Measurements from ENCODE around the gene RETREG3. TPM values are rescaled to one million over a fixed set of nuclear protein-coding genes. Genes with fewer than 3 reads are reported as not detected.

The RETREG3 gene
- total RNA-seq, 2 donors from 2014 or later = 49.2 to 60.3 TPM

DNA sequence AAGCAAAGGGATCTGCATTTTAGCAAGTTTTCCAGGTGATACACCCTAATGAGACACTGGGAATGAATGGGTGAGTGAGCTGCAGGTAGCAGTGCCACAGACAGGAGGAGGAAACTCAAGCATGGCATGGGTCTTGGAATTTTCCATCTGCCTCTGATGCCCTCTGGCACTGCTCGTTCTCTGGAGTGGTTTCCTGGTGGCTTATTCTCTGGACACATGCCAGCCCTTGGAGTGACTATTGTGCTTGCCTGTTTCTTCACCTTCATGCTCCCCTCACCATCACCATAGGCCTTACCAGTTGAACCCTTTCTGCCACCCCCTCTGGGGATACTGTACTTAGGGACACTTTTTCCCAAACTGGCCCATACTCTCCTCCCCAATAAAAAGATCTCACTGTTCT lies 45.6 kb downstream of the RETREG3 start:
- Histone ChIP-seq H3K4me1 (peaks cover 24% of the 10 kb centered on the region), H3K4me3 (peak overlapping the region; percentile 93), H3K9ac (ENCODE audit: low read depth in 2 of 2, low read length in 2 of 2) (peak overlapping the region; percentile 89 to 94), H3K27ac (peak overlapping the region; percentile 22), H3K9me3 (no peaks in the 10 kb centered on the region), H3K27me3 (no peaks in the 10 kb centered on the region), H3K36me3 (peaks cover 4% of the 10 kb centered on the region)
- DNase-seq = no peak
- TF ChIP-seq, protein P1, sequence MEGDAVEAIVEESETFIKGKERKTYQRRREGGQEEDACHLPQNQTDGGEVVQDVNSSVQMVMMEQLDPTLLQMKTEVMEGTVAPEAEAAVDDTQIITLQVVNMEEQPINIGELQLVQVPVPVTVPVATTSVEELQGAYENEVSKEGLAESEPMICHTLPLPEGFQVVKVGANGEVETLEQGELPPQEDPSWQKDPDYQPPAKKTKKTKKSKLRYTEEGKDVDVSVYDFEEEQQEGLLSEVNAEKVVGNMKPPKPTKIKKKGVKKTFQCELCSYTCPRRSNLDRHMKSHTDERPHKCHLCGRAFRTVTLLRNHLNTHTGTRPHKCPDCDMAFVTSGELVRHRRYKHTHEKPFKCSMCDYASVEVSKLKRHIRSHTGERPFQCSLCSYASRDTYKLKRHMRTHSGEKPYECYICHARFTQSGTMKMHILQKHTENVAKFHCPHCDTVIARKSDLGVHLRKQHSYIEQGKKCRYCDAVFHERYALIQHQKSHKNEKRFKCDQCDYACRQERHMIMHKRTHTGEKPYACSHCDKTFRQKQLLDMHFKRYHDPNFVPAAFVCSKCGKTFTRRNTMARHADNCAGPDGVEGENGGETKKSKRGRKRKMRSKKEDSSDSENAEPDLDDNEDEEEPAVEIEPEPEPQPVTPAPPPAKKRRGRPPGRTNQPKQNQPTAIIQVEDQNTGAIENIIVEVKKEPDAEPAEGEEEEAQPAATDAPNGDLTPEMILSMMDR (IDR thresholded peaks at IDR 0.05) = no peak
- intact Hi-C loops (cut with DNase I) = no loop called here

DNA sequence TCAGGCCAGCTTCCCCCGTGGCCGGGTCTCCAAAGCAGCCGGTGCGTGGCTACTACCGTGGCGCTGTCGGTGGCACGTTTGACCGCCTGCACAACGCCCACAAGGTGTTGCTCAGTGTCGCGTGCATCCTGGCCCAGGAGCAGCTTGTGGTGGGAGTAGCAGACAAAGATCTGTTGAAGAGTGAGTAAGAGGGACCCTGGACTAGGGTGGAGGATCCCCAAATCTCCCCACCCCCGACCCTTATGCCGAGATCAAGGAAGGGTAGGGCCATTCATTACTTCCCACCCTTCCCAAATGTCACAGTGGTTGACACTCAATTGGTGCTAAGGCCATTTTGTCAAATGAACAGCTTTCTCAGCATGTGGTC lies 46.0 kb downstream of the RETREG3 start:
- peaks cover 4% of the 10 kb centered on the region for H3K36me3 ChIP-seq
- intact Hi-C loops (cut with DNase I) = no loop called here
- no peak for DNase-seq
- no peaks in the 10 kb centered on the region for H3K27me3 ChIP-seq
- H3K4me3 ChIP-seq = peak overlapping the region; percentile 93
- peaks cover 24% of the 10 kb centered on the region for H3K4me1 ChIP-seq
- H3K9ac ChIP-seq (ENCODE audit: low read depth in 2 of 2, low read length in 2 of 2) = peak overlapping the region; percentile 89 to 94
- TF ChIP-seq, protein P1 (IDR thresholded peaks at IDR 0.05) = no peak
- H3K9me3 ChIP-seq = no peaks in the 10 kb centered on the region
- peak overlapping the region; percentile 88 for H3K27ac ChIP-seq

DNA sequence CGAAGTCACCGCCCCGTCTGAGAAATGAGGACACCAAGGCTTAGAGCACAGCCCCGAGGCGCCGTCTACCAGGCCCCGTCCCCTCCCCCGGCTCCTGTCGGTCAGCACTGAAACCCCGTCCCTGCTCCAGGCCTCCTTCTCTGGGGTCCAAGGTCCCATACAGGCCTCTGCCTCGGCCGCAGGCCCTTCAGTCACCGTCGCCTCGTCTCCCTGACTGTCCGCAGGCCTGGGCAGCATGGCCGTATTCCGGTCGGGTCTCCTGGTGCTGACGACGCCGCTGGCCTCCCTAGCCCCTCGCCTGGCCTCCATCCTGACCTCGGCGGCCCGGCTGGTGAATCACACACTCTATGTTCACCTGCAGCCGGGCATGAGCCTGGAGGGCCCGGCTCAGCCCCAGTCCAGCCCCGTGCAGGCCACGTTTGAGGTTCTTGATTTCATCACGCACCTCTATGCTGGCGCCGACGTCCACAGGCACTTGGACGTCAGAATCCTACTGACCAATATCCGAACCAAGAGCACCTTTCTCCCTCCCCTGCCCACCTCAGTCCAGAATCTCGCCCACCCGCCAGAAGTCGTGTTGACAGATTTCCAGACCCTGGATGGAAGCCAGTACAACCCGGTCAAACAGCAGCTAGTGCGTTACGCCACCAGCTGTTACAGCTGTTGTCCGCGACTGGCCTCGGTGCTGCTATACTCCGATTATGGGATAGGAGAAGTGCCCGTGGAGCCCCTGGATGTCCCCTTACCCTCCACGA lies 46.6 kb downstream of the RETREG3 start:
- intact Hi-C loops (cut with DNase I) = no loop called here
- Histone ChIP-seq H3K9ac (ENCODE audit: low read depth in 2 of 2, low read length in 2 of 2) (peak overlapping the region; percentile 89 to 94), H3K36me3 (peaks cover 4% of the 10 kb centered on the region), H3K27ac (peak overlapping the region; percentile 88), H3K4me3 (peak overlapping the region; percentile 93), H3K27me3 (no peaks in the 10 kb centered on the region), H3K4me1 (peaks cover 20% of the 10 kb centered on the region), H3K9me3 (no peaks in the 10 kb centered on the region)
- no peak for DNase-seq
- TF ChIP-seq, protein P1 (IDR thresholded peaks at IDR 0.05) = no peak

DNA sequence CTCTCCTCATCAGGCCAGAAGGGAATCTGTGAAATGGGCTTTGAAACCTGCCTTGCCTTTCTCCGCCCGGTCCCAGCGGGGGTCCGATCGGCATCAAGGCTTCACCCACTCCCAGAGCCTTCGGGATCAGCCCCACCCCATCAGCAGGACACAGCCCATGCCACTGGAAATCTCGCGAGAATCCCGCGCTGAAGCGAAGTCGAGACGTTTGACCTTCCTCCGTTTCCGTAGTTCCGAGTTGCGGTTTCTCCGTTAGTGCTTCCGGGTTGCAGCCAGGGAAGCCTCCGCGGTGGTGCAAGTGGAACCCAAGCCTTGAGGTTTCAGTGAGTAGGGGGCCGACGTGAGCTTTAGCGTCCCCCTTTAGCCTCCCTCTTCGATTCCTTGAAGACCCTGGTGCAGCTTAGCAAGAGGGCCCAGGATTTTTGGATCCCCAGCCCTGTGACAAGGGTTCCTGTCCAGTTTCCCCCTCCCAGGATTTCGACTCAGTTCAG lies 47.2 kb downstream of the RETREG3 start, which contains the start of gene COASY:
TSS of gene COASY (plus strand) at position 252 of the 491 bp plus-strand sequence. CDS start 475 bp downstream, outside the sequence.
- intact Hi-C loops (cut with DNase I) = no loop called here
- H3K36me3 ChIP-seq = peaks cover 4% of the 10 kb centered on the region
- peak within 1 kb of the TSS; percentile 93 for H3K4me3 ChIP-seq
- H3K9me3 ChIP-seq = no peaks in the 10 kb centered on the region
- H3K9ac ChIP-seq (ENCODE audit: low read depth in 2 of 2, low read length in 2 of 2) = peak within 1 kb of the TSS; percentile 89 to 94
- DNase-seq = peak; percentile 97
- H3K4me1 ChIP-seq = peaks cover 20% of the 10 kb centered on the region
- no peaks in the 10 kb centered on the region for H3K27me3 ChIP-seq
- TF ChIP-seq, protein P1 (IDR thresholded peaks at IDR 0.05) = no peak
- peak within 1 kb of the TSS; percentile 88 for H3K27ac ChIP-seq

DNA sequence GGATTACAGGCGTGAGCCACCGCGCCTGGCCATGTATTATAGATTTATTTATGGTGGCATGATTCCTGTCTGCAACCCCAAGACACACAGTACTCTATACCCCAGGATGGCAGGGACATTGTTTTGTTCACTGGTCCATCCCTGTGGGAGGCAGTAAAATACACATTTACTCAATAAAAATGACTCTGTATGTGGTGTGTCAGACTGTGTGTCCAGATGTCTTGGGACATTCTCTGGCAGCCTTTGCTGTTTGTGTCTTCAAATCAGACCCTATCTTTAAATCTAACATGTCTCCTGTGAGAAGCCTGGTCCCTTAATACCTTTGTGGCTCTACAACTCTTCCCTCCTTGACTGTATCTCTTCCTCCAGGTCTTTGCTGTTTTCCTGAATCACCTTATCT lies 48.9 kb downstream of the RETREG3 start:
- Histone ChIP-seq H3K27ac (no peak overlapping the region), H3K4me1 (peaks cover 10% of the 10 kb centered on the region), H3K4me3 (no peak overlapping the region), H3K9me3 (no peaks in the 10 kb centered on the region), H3K9ac (ENCODE audit: low read depth in 2 of 2, low read length in 2 of 2) (no peak overlapping the region), H3K27me3 (no peaks in the 10 kb centered on the region), H3K36me3 (no peaks in the 10 kb centered on the region)
- TF ChIP-seq, protein P1 (IDR thresholded peaks at IDR 0.05) = no peak
- DNase-seq = no peak
- intact Hi-C loops (cut with DNase I) = no loop called here
